Thyroid gland (tissue), 4 donors: ENCODE results near the gene HOXD10.

Experiments used
- POLR2A ChIP-seq, 2 donors: fragments of 450-650 bp; IDR thresholded peaks; one replicate each; pipeline ENCODE4 v1.6.1; 2017; ENCODE audit warnings: antibody characterized with exemption in 2 of 2, mild to moderate bottlenecking in 2 of 2, moderate library complexity in 1 of 2
- TF ChIP-seq, protein P1 (sequence below), 6 experiments: fragments of 200-600 bp in 3 of 6; fragments of 450-650 bp in 3 of 6; sonication (generic) in 3 of 6; IDR thresholded peaks; one replicate each; pipeline ENCODE4 v1.5.1; 2016 to 2019; ENCODE audit warnings: antibody characterized with exemption in 6 of 6, mild to moderate bottlenecking in 2 of 6, inconsistent platforms in 1 of 6, moderate library complexity in 1 of 6

DNA sequence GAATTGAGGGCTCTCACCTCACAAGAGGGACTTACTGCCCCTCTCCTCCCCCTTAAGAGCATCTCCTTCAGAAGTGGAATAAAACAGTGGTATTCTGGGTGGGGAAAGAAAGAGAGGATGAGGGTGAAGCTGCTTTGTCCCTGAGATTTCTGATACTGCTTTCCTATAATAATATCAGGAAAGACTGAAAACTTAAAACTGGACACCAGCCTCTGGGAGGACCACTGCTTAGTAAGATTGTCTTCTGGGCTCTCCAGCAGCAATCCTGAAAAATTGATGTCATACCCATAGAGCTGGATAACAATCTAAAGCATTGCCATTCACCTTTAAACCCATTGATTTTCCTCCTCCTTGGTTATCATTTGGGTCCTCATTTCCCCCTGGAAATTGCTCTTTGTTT is 30.1 kb downstream of the HOXD10 start:
- TF ChIP-seq, protein P1, sequence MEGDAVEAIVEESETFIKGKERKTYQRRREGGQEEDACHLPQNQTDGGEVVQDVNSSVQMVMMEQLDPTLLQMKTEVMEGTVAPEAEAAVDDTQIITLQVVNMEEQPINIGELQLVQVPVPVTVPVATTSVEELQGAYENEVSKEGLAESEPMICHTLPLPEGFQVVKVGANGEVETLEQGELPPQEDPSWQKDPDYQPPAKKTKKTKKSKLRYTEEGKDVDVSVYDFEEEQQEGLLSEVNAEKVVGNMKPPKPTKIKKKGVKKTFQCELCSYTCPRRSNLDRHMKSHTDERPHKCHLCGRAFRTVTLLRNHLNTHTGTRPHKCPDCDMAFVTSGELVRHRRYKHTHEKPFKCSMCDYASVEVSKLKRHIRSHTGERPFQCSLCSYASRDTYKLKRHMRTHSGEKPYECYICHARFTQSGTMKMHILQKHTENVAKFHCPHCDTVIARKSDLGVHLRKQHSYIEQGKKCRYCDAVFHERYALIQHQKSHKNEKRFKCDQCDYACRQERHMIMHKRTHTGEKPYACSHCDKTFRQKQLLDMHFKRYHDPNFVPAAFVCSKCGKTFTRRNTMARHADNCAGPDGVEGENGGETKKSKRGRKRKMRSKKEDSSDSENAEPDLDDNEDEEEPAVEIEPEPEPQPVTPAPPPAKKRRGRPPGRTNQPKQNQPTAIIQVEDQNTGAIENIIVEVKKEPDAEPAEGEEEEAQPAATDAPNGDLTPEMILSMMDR (IDR thresholded peaks at IDR 0.05): no peak
- TF ChIP-seq POLR2A (IDR thresholded peaks at IDR 0.05): no peak
